ENCODE measurements around the gene CSF1. TPM values are rescaled to one million over a fixed set of nuclear protein-coding genes. Genes with fewer than 3 reads are reported as not detected.

The CSF1 gene
- total RNA-seq, 1 donor from 2014 or later = 53.4 TPM

- no peak for TF ChIP-seq CTCF (IDR thresholded peaks at IDR 0.05; ENCODE audit: insufficient read depth, low read length, poor library complexity, severe bottlenecking)
- no peak for DNase-seq (ENCODE audit: low read depth)
- no peak overlapping the region for H3K4me3 ChIP-seq (ENCODE audit: low read depth, low read length)
- H3K27me3 ChIP-seq (ENCODE audit: control insufficient read depth, insufficient read depth, low read length) = no peaks in the 10 kb centered on the region
- H3K36me3 ChIP-seq (ENCODE audit: control insufficient read depth, insufficient read depth, low read length) = no peaks in the 10 kb centered on the region
Measured at GRCh38 chr1:109886827-109887226, 23.8 kb upstream of the CSF1 start.

GRCh38 chr1:109887271-109887670, 23.4 kb upstream of the CSF1 start:
- Histone ChIP-seq H3K27me3 (ENCODE audit: control insufficient read depth, insufficient read depth, low read length) (no peaks in the 10 kb centered on the region), H3K4me3 (ENCODE audit: low read depth, low read length) (no peak overlapping the region), H3K36me3 (ENCODE audit: control insufficient read depth, insufficient read depth, low read length) (no peaks in the 10 kb centered on the region)
- no peak for DNase-seq (ENCODE audit: low read depth)
- no peak for TF ChIP-seq CTCF (IDR thresholded peaks at IDR 0.05; ENCODE audit: insufficient read depth, low read length, poor library complexity, severe bottlenecking)

- Histone ChIP-seq H3K4me3 (ENCODE audit: low read depth, low read length) (no peak overlapping the region), H3K27me3 (ENCODE audit: control insufficient read depth, insufficient read depth, low read length) (no peaks in the 10 kb centered on the region), H3K36me3 (ENCODE audit: control insufficient read depth, insufficient read depth, low read length) (no peaks in the 10 kb centered on the region)
- no peak for TF ChIP-seq CTCF (IDR thresholded peaks at IDR 0.05; ENCODE audit: insufficient read depth, low read length, poor library complexity, severe bottlenecking)
- no peak for DNase-seq (ENCODE audit: low read depth)
Measured at GRCh38 chr1:109887884-109888283, 22.8 kb upstream of the CSF1 start.

- no peak for DNase-seq (ENCODE audit: low read depth)
- Histone ChIP-seq H3K4me3 (ENCODE audit: low read depth, low read length) (no peak overlapping the region), H3K27me3 (ENCODE audit: control insufficient read depth, insufficient read depth, low read length) (no peaks in the 10 kb centered on the region), H3K36me3 (ENCODE audit: control insufficient read depth, insufficient read depth, low read length) (no peaks in the 10 kb centered on the region)
- no peak for TF ChIP-seq CTCF (IDR thresholded peaks at IDR 0.05; ENCODE audit: insufficient read depth, low read length, poor library complexity, severe bottlenecking)
Measured at GRCh38 chr1:109889094-109889493, 21.6 kb upstream of the CSF1 start.

- Histone ChIP-seq H3K36me3 (ENCODE audit: control insufficient read depth, insufficient read depth, low read length) (no peaks in the 10 kb centered on the region), H3K27me3 (ENCODE audit: control insufficient read depth, insufficient read depth, low read length) (no peaks in the 10 kb centered on the region), H3K4me3 (ENCODE audit: low read depth, low read length) (no peak overlapping the region)
- TF ChIP-seq CTCF (IDR thresholded peaks at IDR 0.05; ENCODE audit: insufficient read depth, low read length, poor library complexity, severe bottlenecking) = no peak
- no peak for DNase-seq (ENCODE audit: low read depth)
Measured at GRCh38 chr1:109890115-109890953, 20.3 kb upstream of the CSF1 start.

GRCh38 chr1:109891930-109892329, 18.7 kb upstream of the CSF1 start:
- DNase-seq (ENCODE audit: low read depth) = no peak
- Histone ChIP-seq H3K27me3 (ENCODE audit: control insufficient read depth, insufficient read depth, low read length) (no peaks in the 10 kb centered on the region), H3K36me3 (ENCODE audit: control insufficient read depth, insufficient read depth, low read length) (no peaks in the 10 kb centered on the region), H3K4me3 (ENCODE audit: low read depth, low read length) (no peak overlapping the region)
- TF ChIP-seq CTCF (IDR thresholded peaks at IDR 0.05; ENCODE audit: insufficient read depth, low read length, poor library complexity, severe bottlenecking) = no peak

Measured in kidney epithelial cell (primary cell).